HK-2 (cell line): Measurements from ENCODE around the gene PEF1.

Experiments
- DNase-seq: peaks from one replicate; pipeline ENCODE4 v3.0.0-alpha.2; 2018; ENCODE audit not compliant: unreplicated experiment

PEF1 gene

DNA sequence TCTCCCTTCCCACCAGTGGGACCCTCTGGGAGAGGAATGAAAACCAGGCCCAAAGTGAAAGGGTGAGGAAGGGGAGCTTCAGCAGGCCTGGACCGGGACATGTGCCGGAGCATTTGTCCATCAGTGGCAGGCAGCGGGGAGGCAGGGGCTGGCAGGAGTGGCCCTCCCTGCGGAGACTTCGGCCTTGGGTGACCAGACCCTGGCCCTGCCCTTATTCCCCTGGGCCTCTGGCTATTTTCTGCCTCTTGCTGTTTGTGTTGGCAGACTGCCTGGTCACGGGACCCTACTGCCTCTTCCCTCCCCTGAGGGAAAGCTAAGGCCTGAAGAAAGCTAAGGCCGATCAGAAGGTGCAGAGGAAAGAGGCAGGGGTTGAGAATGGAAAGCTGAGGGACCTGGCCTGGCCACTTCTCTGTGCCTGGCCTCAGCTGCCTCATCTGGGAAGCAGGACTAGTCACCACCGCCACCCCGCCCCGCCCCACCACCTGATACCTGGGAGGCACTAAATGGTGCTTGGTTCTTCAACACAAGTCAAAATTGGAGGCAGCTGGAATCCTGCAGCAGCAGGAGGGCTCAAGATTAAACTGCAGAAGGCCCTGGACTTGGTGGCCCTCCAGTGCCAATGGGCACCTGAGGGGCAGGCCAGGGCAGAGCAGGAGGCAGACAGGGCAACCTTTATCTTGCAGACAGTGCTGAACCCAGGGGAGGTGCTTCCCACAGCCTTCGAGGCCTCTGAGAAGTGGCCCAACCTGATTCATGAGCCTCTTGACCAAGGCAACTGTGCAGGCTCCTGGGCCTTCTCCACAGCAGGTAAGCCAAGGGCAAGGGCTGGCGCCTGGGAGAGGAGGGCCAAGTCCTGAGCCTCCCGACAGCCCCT, 60.4 kb downstream of the PEF1 start:
- peak; percentile 31 for DNase-seq

DNA sequence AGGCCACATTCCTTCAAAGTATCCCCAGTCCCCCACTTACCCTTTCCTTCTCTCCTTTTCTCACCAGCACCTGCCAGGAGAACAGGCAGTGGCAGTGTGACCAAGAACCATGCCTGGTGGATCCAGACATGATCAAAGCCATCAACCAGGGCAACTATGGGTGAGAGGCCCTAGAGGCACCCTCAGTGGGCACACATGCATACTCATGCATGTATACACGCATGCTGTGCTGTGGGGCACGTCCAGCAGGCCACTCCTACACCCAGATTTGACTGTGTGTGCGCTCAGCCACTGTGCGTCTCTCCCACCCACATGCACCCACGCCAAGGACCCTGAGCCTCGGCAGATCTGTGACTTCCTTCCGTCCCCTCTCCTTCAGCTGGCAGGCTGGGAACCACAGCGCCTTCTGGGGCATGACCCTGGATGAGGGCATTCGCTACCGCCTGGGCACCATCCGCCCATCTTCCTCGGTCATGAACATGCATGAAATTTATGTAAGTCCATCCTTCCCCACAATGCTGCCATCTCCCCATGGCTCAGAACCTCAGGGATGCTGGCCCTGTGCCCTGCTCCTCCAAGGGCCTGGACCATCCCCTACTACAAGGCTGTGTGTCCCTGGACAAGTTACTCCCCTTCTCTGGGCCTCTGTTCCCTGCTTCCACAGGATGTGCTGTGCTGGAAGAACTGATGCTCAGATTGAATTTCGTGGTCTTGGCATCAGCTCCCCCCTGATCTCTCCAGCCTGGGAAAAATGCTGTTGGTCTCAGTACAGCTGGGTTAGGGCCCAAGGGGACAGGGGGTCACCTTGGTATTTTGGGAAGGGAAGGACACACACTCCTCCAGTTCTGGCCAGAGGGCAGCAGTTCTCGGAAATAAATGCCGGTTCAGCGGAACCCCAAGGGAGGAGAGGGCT, 61.3 kb downstream of the PEF1 start:
- no peak for DNase-seq

DNA sequence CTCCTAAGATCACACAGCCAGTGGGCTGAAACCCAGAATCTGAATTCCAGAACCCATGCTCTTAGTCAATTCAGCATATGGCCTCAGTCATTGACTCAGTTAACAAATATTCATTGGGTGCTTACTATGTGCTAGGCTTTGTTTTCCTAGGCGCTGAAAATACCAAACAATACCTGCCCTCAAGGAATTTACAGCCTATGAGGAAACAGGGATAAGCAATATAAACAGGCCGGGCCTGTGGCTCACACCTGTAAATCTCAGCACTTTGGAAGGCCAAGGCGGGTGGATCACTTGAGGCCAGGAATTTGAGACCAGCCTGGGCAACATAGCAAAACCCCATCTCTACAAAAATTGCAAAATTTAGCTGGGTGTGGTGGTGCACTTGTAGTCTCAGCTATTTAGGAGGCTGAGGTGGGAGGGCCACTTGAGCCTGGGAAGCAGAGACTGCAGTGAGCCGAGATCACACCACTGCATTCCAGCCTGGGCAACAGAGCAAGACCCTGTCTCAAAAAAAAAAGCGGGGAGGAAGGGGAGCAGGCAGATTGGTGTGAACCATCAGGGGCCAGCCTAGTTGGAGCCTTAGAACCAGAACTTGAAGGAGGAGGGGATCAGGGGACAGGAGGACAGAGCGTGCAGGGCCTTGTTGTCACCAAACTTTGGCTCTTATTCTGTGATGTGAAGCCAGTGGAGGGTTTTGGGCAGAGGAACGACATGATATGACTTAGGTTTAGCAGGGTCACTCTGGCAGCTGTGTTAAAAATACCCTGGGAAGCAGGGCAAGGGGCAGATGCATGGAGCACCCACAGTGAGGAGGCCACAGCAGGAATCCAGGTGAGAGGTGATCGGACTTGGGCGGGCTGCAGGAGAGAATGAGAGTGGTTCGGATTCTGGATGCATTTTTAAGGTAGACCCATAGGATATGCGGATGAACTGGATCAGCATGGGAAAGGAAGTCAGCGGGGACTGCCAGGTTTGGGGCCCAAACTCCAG, 62.6 kb downstream of the PEF1 start:
- no peak for DNase-seq

DNA sequence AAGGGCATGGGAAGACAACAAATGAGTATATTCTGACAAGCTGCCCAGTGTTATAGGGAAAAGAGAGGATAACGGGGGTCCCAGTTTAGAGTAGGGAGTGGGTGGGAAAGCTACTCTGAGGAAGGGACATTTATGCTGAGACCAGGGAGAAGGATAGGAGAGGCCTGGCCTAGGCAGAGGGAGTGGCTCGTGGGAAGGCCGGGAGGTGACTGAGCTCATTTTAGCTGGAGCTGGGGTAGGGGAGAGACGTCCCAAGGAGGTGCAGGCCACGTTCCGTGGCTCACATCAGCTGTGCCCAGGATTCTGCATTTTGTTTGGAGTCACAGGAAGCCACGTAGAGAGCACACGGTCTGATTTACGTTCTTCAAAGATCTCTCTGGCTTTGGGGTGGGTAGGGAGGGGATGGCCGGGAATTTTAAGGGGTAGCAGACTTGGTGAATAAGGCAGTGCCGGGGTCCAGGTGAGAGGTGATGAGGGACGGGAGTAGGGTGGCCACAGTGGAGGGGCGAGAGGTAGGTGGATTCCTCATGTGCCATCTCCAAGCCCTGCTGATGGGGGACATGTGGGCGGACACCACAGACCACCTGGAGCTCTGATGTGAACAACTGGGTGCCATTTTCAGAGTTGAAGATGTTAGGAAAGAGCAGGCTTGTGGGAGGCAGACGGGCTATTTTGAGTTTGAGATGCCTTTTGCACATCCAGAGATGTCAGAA, 63.6 kb downstream of the PEF1 start:
- no peak for DNase-seq

DNA sequence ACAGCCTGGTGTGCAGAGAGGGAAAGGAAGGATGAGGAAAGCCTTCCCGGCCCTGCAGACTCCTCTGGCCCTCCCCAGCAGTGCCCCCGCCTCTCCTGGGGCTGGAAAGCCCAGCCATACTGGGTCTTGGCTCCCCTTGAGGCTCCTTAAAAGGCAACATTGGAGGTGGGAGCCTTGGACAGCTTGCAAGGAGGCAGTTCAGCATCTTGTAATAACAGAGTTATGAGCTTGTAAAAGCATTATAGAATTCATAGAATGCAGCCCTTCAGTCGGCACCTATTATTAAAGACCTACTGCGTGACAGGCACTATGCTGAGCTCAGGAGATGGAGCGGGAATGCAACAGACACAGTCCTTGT, 64.2 kb downstream of the PEF1 start:
- no peak for DNase-seq
